NCI-H1694 treated with DMSO at 0.1 percent for 48 hours (cell line): Measurements from ENCODE around the gene TRIM27.
"Not testable (repeated sequence)": the region's sequence is repeated elsewhere in the genome, so short reads cannot be mapped to it uniquely, and the experiment has no call there.

ENCODE experiments used
- DNase-seq: peaks from one replicate; lab custom pipeline; 2025; lab: John Stamatoyannopoulos, UW

Gene TRIM27, protein sequence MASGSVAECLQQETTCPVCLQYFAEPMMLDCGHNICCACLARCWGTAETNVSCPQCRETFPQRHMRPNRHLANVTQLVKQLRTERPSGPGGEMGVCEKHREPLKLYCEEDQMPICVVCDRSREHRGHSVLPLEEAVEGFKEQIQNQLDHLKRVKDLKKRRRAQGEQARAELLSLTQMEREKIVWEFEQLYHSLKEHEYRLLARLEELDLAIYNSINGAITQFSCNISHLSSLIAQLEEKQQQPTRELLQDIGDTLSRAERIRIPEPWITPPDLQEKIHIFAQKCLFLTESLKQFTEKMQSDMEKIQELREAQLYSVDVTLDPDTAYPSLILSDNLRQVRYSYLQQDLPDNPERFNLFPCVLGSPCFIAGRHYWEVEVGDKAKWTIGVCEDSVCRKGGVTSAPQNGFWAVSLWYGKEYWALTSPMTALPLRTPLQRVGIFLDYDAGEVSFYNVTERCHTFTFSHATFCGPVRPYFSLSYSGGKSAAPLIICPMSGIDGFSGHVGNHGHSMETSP

DNA sequence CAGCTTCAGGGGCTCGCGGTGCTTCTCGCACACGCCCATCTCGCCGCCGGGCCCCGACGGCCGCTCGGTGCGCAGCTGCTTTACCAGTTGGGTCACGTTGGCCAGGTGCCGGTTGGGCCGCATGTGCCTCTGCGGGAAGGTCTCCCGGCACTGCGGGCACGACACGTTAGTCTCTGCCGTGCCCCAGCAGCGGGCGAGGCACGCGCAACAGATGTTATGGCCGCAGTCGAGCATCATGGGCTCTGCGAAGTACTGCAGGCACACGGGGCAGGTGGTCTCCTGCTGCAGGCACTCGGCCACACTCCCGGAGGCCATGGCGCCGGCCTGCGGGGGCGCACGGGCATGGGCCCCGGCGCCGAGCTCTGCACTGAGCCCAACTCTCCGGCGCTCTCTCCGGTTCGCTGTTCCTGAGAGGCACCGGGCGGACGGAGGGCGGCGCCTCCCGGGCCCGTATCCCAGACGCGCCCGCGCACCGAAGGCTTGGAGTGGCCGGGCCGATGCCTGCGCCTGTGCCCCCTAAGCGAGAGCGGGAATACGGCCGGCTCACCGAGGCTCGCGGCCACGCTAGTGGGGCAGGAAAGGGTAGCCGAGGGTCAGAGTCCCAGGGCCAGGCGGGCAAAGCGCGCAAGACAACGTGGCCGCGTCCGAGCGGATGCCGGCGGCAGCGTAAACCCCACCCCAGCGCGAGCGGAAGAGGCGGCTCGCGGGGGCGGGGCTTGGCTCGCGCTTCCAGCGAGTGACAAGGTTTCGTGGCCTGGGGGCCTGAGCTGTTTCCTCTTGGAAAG lies at the start of gene TRIM27:
TSS of gene TRIM27 (minus strand) at position 668 of the 785 bp plus-strand sequence. CDS start at position 315, 353 bp downstream.
- DNase-seq, result peak; percentile 59

DNA sequence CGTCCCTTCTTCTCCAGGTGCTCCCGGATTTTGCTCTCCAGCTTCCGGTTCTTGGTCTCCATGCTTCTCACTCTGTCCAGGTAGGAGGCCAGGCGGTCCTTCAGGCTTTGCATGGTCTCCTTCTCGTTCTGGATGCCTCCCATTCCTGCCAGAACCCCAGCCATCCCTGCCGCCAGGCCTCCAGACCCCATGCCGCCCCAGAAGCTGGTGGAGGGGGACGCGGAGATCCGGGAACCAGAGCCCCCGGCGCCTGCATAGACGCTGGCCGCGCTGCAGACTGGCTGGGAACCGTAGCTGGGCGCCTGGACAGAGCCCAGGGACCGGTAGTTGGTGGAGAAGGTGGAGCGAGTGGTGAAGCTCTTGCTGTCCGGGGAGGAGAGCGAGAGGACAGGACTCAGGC lies 46.3 kb upstream of the TRIM27 start:
- DNase-seq, result not testable (repeated sequence)

DNA sequence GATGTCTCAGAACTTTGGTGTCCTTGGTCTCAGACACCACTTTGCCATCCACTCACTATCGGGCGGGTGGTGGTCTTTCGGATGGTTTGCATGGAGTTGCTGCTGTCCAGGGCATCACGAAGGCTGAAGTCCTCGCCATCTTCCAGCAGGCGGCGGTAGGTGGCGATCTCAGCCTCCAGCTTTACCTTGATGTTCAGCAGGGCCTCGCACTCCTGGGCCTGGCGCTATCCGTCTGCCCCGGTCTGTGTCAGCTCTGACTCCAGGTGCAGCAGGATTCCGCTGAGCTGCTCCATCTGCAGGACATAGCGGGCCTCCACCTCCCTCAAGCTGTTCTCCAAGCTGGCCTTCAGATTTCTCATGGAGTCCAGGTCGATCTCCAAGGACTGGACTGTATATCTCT lies 45.3 kb upstream of the TRIM27 start:
- DNase-seq, result no peak

DNA sequence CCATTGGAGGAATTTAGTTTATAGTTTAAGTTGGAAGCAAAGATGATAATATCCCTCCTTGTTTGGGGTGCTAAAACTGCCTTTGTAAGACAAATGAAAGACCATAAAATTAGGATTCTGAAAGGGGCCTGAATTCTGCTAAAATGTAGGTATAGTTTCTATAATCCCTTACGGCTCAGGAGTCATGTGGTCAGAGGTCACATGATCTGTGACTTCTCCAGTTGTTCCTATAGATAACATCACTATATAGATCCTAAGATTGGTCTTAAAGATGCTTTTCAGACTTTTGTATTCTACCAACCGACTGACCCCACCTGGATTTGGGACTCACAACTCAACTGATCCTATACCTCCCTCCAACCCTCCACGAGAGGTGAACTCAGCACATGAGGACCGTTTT lies 44.7 kb upstream of the TRIM27 start:
- DNase-seq, result no peak

DNA sequence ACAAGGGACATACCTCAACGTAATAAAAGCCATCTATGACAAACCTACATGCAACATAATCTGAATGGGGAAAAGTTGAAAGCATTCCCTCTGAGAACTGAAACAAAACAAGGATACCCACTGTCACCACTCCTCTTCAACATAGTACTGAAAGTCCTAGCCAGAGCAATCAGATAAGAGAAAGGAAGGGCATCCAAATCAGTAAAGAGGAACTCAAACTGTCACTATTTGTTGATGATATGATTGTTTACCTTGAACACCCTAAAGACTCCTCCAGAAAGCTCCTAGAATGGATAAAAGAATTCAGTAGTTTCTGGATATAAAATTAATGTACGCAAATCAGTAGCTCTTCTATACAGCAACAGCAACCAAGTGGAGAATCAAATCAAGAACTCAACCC lies 41.9 kb upstream of the TRIM27 start:
- DNase-seq, result no peak

DNA sequence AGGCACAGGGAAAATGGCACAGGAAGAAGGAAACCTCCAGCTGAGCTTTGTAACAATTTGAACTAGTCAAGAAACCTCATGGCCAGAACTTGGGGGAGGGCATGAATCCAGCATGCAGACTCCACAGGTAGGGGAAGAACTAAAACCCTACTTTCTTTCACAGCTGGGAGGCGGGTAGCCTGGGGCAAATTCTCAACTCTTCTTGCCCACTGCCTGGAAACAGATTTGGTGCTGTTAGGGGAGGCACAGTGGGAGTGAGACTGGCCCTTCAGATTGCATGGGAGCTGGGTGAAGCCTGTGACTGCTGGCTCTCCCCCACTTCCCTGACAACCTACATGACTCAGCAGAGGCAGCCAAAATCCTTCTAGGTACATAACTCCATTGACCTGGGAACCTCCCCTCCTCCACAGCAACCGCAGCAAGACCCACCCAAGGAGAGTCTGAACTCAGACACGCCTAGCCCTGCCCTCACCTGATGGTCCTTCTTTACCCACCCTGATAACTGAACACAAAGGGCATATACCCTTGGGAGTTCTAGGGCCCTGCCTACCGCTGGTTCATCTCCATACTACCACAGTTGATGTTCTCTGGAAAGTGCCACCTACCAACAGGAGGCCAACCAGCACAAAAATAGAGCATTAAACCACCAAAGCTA lies 37.2 kb upstream of the TRIM27 start:
- no peak for DNase-seq

DNA sequence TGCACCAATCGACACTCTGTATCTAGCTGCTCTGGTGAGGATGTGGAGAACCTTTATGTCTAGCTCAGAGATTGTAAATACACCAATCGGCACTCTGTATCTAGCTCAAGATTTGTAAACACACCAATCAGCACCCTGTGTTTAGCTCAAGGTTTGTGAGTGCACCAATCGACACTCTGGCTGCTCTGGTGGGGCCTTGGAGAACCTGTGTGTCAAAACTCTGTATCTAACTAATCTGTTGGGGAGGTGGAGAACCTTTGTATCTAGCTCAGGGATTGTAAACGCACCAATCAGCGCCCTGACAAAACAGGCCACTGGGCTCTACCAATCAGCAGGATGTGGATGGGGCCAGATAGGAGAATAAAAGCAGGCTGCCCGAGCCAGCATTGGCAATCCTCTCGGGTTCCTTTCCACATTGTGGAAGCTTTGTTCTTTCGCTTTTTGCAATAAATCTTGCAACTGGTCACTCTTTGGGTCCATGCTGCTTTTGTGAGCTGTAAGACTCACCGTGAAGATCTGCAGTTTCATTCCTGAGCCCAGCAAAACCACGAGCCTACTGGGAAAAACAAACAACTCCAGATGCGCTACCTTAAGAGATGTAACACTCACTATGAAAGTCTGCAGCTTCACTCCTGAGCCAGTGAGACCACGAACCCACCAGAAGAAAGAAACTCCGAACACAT lies 34.9 kb upstream of the TRIM27 start:
- DNase-seq, result not testable (repeated sequence)

DNA sequence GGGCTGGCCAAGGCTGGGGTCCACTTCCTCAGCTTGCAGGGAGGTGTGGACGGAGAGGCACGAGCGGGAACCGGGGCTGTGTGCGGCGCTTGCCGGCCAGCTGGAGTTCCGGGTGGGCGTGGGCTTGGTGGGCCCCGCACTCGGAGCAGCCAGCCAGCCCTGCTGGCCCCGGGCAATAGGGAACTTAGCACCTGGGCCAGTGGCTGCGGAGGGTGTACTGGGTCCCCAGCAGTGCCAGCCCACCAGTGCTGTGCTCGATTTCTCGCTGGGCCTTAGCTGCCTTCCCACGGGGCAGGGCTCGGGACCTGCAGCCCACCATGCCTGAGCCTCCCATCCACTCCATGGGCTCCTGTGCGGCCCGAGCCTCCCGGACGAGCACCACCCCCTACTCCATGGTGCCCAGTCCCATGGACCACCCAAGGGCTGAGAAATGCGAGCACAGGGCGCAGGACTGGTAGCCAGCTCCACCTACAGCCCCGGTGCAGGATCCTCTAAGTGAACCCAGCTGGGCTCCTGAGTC lies 34.1 kb upstream of the TRIM27 start:
- DNase-seq, result not testable (repeated sequence)

DNA sequence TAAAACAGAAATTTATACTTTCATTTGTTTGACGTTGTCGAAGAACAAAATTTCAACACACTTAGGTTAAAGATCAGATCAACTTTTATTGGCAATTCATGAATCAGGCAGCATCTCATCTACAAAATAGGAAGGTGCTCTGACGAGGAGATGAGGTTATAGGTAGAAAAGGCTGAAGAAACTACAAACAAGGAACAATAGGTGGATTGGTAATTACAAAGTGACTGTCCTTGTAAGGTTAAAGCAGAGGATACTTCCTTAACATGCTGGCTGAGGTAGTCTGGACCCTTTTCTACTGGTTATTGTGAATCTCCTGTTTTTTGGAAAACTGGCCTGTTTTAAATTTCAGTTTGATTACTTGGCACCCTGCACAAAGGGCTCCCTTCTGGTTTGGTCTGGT lies 32.5 kb upstream of the TRIM27 start:
- DNase-seq, result no peak

DNA sequence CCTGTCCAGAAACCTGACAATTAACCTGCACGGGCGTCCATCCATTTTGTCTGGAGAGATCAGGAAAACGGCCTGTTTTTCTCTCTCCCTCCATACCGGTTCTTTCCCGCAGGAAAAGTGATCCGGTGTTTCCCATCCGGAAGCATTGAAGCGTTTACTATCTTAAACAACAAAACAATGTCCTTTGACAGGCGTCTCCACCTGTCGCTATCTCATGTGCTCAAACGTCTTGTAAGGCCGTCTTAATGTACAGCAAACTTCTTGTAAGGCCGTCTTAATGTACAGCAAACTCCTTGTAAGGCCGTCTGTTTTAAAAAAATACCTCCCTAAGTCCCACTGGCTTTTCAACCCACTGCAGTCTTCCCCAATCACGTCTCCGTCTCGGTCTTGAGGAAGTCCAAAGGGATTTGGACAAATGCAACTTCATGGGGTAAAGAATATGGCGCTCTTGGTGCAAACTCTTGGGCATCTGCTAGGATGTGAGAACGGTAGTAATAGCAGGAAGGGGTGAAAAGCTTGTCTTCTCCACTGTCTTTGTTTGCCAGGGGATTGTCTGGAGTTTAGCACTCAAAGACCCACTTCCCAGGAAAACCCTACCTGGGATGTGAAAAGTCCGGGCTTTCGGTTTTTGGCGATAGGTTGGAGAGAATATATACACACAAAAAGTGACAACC lies 29.9 kb upstream of the TRIM27 start:
- no peak for DNase-seq

DNA sequence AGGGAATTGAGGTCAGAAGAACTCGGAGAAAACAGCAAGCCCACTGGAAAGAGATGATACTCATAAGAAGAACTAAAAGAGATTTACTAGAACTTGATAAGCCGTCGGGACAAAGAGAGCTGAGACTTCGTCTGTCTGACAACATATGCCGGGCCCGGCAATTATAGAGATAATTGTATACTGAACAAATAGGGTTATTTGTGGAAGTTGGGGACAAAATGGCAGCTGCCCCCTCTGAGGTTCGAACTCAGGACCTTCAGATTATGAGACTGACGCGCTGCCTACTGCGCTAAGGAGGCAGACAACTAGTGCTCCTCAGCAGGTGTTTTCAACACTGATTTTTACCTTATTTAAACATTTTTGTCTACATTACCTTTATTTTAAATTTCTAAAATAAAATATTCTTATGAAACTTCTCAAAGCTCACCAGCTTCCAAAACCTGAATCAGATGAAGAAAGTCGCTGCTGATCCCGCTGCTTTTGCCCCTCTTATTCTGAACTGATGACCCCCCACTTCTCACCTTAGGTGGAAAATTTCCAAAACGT lies 29.3 kb upstream of the TRIM27 start:
- DNase-seq, result peak; percentile 40

DNA sequence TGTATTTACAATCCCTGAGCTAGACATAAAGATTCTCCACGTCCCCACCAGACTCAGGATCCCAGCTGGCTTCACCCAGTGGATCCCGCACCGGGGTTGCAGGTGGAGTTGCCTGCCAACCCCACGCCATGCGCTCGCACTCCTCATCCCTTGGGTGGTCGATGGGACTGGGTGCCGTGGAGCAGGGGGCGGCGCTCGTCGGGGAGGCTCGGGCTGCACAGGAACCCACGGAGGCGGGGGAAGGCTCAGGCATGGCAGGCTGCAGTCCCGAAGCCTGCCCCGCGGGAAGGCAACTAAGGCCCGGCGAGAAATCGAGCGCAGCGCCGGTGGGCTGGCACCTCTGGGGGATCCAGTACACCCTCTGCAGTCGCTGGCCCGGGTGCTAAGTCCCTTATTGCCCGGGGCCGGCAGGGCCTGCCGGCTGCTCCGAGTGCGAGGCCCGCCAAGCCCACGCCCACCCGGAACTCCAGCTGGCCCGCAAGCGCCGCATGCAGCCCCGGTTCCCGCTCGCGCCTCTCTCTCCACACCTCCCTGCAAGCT lies 25.9 kb upstream of the TRIM27 start:
- not testable (repeated sequence) for DNase-seq

DNA sequence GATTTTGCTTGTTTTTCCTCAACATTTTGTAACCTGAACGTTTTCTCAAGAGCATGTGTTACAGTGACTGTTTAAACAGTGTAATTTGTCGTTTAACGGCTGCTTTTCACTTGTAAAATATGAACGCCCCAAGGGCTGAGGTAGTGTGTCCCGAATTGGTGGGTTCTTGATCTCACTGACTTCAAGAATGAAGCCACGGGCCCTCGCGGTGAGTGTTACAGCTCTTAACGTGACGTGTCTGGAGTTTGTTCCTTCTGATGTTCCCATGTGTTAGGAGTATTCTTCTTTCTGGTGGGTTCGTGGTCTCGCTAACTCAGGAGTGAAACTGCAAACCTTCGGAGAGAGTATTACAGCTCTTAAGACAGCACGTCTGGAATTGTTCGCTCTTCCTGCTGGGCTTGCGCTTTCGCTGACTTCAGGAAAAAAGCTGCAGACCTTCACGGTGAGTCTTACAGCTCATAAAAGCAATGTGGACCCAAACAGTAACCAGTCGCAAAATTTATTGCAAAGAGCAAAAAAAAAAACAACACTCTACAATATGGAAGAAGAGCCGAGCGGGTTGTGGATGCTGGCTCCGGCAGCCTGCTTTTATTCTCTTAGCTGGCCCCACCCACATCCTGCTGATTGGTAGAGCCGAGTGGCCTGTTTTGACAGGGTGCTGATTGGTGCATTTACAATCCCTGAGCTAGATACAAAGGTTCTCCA lies 25.1 kb upstream of the TRIM27 start:
- DNase-seq, result no peak

DNA sequence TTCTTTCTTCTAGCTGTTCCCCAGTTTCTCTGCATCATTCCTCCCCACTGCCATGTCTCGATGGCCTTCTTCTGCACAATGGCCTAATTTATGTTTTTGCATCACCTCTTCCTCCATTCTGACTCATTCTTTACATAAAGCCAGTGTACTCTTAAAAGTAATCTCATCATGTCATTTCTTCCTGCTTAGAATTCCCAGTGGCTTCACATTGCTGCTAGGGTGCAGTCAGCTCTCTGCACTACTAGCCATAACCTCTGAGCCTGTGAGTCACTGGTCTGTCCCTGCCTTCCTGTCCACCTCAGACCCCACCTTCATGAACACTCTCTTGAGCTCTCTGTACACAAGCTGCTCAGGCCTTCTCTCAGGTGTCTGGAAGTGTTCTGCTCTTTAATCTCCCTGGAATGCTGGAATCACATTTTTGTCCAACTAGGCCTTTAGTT lies 24.1 kb upstream of the TRIM27 start:
- no peak for DNase-seq

DNA sequence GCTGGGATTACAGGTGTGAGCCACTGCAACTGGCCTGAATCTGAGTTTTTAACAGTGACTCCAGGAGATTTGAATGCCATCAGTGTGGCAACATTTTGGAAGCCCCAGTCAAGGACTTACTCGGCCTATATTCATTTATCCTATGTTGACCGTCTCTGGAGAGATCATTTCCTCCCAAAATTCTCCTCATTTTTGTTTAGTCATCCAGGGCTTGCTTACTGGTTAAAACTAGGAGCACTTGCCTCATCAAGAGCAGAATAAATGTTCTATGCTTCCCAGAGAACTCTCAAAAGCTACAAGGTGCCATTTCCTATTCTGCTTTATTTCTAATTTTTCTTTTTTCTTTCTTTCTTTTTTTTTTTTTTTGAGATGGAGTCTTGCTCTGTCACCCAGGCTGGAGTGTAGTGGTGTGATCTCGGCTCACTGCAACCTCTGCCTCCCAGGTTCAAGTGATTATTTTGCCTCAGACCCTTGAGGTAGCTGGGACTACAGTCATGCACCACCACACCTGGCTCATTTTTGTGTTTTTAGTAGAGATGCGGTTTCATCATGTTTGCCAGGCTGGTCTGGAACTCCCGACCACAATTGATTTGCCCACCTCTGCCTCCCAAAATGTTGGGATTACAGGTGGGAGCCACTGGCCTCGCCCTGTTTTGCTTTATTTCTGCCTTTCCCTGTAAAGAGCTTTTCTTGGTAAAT lies 23.4 kb upstream of the TRIM27 start:
- no peak for DNase-seq

DNA sequence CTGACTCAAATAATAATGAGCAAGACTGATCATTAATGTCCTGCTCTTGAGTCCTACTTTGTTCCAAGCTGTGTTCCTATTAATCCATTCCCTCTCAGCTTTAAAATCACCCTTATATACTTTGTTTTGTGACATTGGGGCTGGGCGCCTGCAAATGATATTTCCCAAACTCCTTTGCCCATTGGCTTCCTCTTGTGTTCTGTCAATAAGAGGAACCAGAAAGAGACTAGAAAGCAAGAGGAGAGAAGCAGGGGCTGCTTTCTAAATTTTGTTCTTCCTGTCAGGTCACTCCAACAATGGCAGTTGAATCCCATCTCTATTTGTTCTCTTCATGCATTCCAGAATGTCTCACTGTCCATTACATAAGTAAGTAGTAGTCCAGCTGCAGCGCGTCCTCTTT lies 21.6 kb upstream of the TRIM27 start:
- no peak for DNase-seq

DNA sequence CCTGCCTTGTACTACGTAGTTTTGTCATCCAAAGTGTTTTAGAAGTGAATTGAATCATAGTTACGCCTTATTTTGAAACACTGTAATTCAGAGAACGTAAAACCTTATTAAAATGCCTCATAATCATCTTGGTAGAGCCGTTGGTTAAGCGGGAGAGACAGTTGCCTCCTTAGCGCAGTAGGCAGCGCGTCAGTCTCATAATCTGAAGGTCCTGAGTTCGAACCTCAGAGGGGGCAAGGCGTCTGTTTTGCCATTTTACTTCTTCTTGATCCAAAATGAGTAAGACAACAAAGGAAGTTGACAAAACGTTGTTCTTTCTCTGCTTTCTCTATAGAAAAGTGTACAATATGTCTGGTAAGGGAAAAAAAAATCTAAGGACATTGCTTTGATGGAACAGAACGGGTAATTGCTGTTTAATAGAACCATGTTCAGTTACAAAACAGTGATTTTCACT lies 20.7 kb upstream of the TRIM27 start:
- peak; percentile 67 for DNase-seq

DNA sequence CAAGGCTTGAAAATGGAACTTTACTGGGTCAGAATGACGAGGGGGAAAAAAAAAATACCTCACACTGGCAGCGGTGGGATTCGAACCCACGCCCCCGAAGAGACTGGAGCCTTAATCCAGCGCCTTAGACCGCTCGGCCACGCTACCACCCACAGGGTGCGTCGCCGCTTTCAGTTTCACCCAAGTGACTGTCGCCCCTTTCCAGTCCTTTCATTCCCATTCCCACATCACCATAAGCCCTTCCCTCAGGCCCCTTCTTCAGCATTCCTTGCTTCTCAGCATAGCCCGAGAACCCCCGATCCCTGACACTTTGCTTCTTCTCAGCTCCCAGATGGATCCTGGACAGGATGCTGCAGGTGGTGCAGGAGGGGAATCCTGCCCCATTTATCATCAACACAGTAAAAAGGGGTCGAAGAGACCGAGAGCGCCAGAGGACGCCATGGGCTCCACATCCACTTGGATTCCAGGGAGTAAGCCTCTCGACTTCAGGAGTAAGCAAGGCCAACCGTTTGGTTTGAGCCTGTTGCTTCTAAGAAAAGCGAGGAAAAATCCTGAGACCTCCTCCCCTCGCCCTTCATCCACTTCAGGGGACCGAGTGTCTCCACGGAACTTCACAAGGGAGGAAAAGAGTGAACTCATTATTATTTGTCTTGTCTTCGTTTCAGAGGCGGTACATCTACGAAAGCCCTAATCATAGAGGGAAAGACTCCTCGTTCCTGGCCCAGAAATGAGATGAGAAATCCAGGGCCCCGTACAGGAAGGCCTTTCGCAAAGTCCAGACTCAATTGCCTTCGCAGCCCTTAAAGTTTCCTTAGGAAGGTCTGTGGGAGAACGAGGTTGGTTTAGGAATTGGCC lies 20.0 kb upstream of the TRIM27 start:
- DNase-seq, result peak; percentile 74
